Neural cell (in vitro differentiated cells): ENCODE data around the gene KRT5.

Experiments used
- EP300 ChIP-seq: fragments of 450-650 bp; conservative IDR thresholded peaks from 2 replicates; pipeline ENCODE4 v1.6.1; 2014; ENCODE audit warnings: antibody characterized with exemption, mild to moderate bottlenecking, moderate library complexity; ENCODE audit not compliant: poor library complexity, severe bottlenecking
- EZH2 ChIP-seq: fragments of 200-600, 300-800 bp; shearing (Covaris generic), sonication (generic); IDR thresholded peaks from 2 replicates; pipeline ENCODE4 v1.6.1; 2014; ENCODE audit warnings: antibody characterized with exemption, low read length, borderline replicate concordance, mild to moderate bottlenecking; ENCODE audit not compliant: insufficient read depth, poor library complexity, severe bottlenecking
- MXI1 ChIP-seq: fragments of 450-650 bp; conservative IDR thresholded peaks from 2 replicates; pipeline ENCODE4 v1.6.1; 2014; ENCODE audit warnings: antibody characterized with exemption, mild to moderate bottlenecking; ENCODE audit not compliant: poor library complexity, severe bottlenecking
- POLR2AphosphoS5 ChIP-seq: IDR thresholded peaks from 2 replicates; pipeline ENCODE4 v1.6.1; 2012
- RAD21 ChIP-seq: fragments of 450-650 bp; conservative IDR thresholded peaks from 2 replicates; pipeline ENCODE4 v1.6.1; 2014; ENCODE audit warnings: antibody characterized with exemption, mild to moderate bottlenecking, moderate library complexity
- SMC3 ChIP-seq: fragments of 450-650 bp; conservative IDR thresholded peaks from 2 replicates; pipeline ENCODE4 v1.6.1; 2014; ENCODE audit warnings: antibody characterized with exemption, mild to moderate bottlenecking, moderate library complexity; ENCODE audit not compliant: poor library complexity
- TAF1 ChIP-seq: IDR thresholded peaks from 2 replicates; pipeline ENCODE4 v1.6.1; 2012; ENCODE audit warnings: low read depth
- TF ChIP-seq, protein P1 (sequence below): fragments of 450-650 bp; IDR thresholded peaks from 2 replicates; pipeline ENCODE4 v1.5.1; 2014; ENCODE audit warnings: antibody characterized with exemption, mild to moderate bottlenecking, moderate library complexity; ENCODE audit not compliant: poor library complexity, severe bottlenecking
- TF ChIP-seq, protein P2 (sequence below): IDR thresholded peaks from 2 replicates; pipeline ENCODE4 v1.6.1; 2012; ENCODE audit warnings: borderline replicate concordance

DNA sequence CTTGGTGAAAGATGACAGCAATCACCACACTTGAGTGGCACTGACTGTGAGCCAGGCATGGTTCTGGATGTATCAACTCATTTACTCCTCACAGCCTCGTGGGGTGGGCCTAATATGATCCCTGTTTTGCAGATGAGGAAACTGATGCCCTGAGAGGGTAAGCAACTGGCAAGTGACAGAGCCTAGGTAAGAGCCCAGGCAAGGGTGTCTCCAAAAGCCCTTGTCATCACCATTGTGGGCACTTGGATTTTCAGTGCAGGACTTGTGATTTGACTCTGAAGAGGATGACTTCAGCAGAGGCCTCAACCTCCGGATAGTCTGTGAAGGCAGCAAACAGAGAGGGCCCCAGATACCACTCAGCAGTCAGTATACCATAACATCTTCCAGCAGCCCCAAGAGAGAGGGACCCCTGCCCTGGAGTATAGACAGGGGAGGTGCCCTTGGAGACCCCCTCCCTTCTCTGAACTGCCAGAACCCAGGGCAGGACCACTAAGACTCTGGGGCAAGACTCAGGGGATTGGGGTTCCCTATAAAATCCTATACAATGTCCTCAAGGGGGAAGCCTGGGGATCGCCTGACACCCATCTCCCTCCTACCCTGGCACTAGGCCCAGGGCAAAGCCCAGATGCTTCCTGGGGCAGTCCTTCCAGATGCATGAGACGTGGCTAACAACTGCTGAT is 7.1 kb upstream of the KRT5 start:
- TF ChIP-seq, protein P1, sequence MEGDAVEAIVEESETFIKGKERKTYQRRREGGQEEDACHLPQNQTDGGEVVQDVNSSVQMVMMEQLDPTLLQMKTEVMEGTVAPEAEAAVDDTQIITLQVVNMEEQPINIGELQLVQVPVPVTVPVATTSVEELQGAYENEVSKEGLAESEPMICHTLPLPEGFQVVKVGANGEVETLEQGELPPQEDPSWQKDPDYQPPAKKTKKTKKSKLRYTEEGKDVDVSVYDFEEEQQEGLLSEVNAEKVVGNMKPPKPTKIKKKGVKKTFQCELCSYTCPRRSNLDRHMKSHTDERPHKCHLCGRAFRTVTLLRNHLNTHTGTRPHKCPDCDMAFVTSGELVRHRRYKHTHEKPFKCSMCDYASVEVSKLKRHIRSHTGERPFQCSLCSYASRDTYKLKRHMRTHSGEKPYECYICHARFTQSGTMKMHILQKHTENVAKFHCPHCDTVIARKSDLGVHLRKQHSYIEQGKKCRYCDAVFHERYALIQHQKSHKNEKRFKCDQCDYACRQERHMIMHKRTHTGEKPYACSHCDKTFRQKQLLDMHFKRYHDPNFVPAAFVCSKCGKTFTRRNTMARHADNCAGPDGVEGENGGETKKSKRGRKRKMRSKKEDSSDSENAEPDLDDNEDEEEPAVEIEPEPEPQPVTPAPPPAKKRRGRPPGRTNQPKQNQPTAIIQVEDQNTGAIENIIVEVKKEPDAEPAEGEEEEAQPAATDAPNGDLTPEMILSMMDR = no peak
- TF ChIP-seq EP300 (no peak), SMC3 (no peak), POLR2AphosphoS5 (no peak), RAD21 (no peak), EZH2 (no peak), MXI1 (no peak), TAF1 (no peak)
- TF ChIP-seq, protein P2, sequence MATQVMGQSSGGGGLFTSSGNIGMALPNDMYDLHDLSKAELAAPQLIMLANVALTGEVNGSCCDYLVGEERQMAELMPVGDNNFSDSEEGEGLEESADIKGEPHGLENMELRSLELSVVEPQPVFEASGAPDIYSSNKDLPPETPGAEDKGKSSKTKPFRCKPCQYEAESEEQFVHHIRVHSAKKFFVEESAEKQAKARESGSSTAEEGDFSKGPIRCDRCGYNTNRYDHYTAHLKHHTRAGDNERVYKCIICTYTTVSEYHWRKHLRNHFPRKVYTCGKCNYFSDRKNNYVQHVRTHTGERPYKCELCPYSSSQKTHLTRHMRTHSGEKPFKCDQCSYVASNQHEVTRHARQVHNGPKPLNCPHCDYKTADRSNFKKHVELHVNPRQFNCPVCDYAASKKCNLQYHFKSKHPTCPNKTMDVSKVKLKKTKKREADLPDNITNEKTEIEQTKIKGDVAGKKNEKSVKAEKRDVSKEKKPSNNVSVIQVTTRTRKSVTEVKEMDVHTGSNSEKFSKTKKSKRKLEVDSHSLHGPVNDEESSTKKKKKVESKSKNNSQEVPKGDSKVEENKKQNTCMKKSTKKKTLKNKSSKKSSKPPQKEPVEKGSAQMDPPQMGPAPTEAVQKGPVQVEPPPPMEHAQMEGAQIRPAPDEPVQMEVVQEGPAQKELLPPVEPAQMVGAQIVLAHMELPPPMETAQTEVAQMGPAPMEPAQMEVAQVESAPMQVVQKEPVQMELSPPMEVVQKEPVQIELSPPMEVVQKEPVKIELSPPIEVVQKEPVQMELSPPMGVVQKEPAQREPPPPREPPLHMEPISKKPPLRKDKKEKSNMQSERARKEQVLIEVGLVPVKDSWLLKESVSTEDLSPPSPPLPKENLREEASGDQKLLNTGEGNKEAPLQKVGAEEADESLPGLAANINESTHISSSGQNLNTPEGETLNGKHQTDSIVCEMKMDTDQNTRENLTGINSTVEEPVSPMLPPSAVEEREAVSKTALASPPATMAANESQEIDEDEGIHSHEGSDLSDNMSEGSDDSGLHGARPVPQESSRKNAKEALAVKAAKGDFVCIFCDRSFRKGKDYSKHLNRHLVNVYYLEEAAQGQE = no peak
